ENCODE data around the gene EXOC6B.
A peak's percentile ranks its signal among the peaks of the same experiment; 100 is the strongest.

EXOC6B gene

DNA sequence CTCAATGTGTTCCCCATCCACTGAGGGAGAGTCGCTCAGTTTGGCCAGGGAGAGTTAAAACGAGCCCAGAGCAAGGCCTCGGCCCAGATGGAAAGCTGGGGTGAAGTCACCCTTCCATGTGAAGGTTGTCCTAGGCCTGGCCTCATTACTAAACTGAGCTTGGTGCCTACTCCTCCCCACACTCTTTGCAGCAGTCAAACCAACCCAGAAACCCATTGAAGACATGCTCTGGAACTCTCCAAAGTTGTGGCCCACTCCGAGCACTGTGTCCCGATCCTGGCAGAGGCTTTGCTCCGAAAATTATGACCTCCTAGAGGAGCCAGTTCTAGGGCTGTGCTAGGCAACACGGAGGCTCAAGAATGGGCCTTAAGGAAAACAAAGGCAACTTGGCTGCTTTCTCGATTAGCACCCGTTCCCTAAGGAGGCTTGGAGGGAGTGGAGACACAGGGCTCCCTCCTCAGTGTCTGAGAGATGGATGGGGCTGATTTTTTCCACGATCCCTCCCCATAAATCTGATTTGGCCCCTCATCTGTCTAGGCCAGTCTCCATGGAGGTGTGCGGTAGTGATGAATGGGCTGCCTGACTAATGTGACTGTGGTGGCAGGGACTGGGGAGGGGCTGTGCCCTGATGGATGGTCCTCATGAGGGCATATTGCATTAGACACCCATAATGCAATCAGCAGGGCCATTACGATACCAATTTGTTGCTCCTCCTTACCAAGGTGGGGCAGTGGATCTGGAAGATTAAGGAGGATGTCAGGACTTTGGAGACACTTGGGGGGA, 666.4 kb downstream of the EXOC6B start:
- DNase-seq (ENCODE audit: low spot score) = no peak

DNA sequence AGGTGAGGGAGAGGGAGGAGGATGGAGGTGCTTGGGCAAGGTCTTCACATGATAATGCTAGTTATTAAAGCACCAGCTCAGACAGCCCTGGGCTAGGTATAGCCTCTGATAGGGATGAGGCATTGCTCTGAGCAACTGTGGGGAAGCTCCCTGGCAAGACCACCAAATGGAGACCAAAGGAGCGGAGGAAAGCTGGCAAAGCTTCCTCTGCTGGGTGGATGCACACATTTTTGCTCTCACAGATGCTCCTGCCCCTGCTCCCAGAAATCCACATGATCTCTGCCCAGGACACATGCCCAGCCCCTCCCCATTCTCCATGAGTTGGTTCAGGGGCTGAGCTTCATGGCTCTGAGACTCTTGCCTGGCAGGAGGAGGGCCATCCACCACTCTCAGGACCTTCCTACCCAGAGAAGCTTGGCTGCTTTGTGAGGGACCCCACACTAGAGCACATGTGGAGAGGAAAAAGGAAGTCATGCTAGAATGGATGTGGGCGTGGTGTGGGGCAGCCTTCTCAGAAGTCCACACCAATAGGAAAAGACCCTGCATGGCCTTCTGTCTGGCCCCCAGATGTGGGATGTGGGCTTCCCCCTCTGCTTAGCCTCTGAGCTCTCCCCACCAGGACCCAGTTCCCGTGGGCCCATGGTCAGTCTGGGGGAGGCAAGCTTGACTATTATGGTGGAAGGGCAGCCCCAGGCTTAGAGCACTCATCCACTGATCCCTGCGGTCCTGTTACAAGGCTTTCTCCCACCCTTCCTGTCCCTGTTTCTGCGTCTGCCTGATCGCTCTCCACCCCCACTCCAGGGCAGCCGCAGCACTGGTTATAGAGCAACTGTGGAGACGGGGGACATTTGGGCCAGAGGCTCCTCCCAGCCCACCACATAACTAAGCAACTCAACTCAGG, 667.7 kb downstream of the EXOC6B start:
- DNase-seq (ENCODE audit: low spot score) = no peak

DNA sequence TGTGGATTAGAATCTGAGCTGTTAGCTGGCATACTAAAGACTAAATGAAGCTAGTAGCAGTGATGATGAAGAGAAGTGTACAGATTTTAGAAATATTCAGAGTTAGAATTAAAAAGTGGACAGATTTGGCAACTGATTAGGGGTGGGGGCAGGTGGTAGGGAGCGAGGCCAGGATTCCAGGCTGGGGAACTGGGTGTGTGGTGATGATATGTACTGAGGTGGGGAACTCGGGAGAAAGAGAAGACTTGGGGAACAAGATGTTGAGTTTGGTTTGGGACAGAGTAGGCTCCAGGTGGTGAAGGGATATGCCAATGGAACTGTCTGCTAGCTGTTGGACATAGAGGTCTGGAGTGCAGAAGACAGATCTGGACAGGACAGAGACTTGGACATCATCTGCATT, 669.0 kb downstream of the EXOC6B start:
- DNase-seq (ENCODE audit: low spot score) = no peak

DNA sequence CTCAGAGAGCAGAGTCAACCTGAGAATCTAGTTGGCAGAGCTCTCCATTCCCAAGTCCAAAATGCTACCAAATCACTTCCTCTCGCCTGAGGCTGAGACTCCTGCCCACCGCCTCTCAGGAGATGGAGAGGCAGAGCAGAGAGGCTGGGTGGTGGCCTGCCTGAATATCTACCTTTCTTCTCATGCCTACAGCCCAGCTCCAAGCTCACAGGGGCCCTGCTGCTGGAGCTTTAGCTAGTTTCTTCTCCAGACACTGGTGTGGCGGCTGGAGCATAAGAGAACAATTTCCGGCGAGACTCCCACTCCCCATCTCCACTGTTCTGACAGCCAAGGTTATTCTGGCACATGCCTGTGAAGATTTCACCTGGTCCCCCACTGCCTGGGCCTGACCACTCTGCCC, 670.1 kb downstream of the EXOC6B start:
- no peak for DNase-seq (ENCODE audit: low spot score)

DNA sequence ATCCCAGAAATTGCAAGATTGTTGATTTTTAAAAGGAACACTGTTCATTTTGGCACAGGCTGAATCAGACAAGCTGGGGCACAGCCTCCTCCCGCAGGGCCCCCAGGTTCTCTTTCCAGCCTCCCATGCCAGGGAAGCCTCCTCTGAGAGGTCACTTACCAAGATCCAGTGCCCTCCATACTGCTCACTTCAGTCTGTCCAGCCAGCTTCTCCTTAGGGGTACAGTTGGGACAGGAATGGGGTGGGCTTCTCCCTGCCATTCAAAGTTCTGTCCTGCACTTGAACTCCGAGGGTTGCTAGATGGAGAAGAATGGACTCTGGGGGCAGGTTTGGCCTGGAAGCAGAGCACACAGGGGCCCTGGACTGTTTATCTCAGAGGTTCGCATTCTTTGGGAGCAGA, 670.7 kb downstream of the EXOC6B start:
- no peak for DNase-seq (ENCODE audit: low spot score)

DNA sequence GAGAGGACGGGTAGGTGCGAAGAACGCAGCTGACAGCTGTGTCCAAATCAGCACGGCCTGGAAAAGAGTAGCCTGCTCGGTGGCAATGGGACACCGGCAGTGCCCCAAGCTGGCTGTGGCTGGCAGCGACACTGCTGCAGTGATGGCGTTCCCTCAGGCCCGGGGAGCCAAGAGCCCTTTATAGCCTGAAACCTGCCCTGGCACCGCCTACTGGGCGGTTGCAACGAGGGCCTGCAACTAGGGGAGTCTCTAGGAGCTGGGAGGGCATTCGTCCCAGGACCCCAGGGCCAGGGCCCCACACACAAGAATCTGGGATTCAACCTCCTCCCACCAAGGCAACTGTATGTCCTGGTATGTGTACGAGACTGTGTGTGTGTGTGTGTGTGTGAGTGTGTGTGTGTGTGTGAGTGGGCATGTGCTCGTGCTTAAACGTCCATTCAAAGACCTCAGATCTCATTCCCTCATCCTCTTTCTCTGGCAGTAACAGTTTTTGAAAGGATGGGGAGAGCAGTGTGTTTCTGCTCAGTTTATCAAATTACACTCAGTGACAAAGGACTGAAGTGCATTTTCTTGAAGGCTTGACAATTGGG, 671.4 kb downstream of the EXOC6B start:
- DNase-seq (ENCODE audit: low spot score) = no peak

DNA sequence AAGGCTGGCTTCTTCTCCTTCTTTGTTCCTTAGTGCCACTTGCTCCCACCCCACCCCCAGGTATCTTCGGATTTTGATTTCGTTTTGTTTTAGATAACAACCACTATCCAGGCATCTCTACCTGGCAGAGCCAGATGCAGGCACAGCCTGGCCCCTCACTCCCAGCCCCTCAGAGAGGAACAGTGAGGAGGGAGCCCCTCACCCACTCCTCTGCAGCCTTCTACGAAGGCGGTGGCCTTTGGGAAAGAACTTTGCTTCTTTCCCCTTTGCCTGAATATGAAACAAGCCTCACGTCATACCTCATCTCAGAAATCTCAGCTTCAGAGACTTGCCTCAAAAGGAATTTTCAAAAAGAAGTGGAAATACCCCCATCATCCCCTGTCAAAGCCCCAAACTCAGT, 671.9 kb downstream of the EXOC6B start:
- no peak for DNase-seq (ENCODE audit: low spot score)

DNA sequence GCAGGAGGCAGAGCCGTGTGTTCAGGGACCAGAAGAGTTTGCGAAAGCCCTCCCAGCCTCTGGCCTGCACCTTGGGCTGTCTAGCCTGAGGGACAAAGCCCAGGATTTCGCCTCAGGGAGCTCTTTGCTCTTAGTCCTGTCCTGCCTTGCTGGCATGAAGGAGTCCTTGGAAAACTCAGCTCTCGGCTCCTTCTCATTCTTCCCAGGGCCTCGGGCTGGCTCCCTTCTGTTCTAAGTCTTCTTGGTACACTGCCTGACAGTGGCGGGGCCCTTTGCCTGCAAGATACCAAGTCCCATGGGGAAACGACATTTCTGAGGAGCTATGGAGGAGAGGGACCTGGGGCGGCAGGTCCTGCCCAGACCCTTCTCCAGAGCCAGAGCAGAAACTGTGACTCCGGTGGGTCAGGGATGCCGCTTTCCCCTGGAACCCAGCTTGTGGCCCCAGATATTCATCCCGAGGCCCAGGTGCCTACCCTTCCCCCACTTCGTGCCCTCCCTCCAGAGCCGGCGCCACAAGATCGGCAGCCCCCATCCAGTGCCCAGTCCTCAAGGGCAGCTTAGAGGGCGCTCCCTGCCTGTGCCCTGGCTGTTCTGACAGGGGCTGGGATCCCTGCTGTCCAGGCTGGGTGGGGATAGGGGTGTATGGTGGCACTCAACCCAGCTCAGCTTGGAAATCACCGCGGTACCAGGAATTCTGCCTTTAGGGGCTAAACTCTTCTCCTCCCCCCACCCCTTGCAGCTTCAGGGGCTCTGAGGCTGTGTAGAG, 672.6 kb downstream of the EXOC6B start:
- no peak for DNase-seq (ENCODE audit: low spot score)

DNA sequence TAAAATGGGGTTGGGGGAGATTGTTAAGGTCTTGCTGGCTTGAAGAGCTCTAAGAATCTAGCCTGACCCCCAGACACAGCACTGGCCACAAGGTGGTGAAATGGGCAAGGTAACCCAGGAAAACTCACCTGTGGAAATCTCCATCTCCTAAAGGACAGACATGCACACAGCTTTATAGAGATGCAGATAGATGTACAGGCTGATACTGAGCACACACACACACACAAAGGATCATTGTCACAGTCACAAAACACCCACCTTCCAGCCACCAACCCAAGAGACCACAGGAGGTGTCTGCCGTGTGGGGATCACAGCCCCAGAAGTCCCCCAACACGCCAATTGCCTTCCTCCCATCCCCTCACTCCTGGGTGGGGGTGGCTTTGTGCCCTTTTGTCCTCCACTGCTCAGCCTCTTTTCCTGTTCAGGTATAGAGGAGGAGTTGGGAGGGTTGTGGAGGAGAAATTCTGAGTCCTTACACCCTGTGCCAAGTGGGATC, 674.9 kb downstream of the EXOC6B start:
- no peak for DNase-seq (ENCODE audit: low spot score)

DNA sequence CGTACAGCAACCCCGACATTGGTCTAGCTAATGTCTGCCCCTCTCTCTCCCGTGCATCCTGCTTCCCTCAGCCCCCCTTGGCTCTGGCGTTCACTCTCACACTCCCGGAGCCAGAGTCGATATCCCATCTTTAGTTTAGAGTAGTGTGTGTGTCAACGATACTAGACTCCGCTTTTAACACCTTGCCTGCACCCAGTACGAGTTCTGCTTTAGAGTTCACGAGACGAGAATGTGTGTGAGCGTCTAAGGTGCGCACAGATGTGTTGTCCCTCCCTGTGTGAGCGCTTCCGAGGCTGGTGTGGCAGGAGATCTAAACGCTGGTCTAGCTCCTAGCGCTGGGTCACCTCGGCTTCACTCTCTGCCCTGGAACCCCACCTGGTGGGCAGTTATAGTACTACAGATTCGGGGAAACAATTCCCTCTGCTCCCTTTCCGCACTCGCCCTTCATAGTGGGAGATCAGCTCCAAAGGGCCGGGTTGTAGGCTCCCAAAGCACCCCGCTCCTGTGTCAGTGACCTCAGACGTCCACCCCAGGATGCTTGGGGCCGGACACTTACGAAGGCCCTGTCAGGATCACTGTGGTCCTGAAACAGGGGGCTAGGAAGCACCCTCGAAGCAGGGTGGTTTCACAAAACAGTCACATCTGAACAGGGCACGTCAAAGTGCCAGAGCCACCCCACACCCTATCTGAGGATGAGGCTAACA, 675.5 kb downstream of the EXOC6B start:
- DNase-seq (ENCODE audit: low spot score) = peak; percentile 82

DNA sequence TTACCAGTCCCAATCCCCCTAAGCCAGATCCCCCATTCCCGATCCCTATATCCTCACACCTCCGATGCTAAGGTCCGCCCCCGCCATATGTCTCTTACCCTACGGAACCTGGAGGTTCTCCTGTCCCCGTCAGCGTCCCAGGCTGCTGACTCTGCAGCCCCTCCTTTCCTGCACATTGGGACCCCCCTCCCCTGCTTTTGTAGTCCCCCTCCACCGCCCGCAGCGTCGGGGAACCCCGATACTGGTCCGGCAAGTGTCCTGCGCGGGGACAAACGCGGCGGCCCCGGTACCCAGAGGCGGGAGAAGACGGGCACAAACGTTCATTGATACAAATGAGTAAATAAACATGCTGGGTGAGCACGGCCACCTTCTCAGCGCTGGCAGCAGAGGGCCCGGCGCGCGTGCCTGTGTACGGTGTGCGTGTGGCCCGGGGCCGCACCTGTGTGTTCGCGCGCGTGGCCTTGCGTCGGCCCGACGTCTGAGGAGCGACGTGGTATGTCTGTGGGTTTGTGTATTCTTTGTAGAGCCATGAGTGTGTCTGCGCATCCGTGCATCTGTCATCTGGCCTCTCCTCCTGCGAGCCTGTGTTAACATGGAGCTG, 676.2 kb downstream of the EXOC6B start:
- peak; percentile 18 for DNase-seq (ENCODE audit: low spot score)

DNA sequence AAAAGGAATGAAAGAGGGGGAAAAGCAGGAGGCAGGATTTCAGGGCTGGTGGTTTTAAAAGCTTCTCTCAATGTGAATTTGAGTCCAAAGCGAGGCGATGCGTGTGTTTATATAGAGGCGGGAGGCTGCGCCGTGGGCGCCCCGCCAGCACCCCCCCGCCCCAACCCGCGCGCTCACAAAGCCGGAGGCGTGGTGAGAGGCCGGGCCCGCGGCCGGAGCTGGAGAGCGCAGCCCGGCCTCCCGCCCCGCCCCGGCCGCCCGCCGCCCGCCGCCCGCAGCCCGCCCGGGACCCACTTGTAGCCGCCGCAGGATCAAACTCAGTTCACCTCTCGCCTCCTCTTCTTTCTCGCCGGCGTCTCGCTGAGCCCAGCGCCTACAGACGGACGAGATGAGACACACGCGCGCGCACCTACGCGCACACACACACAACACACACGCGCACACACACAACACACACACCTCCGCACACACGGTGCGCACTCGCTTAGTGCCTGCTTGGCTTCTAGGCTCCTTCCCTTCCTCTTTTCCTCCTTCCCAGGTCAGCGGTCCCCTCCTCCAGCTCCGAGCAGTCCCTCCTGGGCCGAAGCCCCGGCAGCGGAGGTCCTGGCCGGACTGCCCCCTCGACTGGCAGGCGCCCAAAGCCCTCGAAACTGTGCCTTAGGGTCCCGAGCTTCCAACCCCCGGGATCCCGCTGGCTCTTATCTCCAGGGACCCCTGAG, 676.8 kb downstream of the EXOC6B start:
- no peak for DNase-seq (ENCODE audit: low spot score)

DNA sequence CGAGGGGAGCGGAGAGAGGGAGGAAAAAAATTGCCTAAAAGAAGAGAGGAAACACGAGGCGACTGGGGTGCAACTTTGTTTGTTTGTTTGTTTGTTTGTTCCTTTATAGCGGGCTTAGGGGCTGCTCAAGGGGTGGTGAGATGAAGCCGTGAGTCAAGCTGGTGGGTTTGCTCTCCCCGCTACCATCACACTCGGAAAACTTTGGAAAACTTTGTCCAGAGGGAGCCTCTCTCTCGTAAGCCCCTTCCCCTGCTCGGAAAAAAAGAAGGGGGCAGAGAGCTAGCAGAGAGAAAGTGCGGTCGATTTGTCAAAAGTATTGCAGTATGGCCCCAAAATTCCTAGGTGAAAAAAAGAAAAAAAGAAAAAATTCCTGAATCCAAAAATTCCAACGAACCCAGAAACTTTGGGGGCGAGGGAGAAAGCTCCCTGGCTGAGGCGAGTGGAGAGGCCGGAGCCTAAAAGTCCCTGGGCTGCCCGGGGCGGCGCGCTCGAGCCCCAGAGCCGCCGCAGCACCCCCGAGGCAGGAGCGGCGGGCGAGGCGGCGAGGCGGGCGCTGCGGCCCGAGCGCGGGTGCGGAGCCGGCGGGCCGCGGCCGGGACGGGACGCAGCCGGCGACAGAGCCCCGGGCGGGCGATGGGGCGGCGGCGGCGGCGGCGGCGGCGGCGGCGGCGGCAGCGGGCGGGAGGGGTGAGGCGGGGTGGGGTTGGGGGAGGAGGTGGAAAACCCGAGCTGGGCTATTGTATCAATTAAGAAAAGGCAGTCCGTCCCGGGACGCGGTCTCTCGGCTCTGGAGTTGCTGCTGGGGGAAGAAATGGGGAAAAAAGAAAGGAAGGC, 677.6 kb downstream of the EXOC6B start:
- no peak for DNase-seq (ENCODE audit: low spot score)

DNA sequence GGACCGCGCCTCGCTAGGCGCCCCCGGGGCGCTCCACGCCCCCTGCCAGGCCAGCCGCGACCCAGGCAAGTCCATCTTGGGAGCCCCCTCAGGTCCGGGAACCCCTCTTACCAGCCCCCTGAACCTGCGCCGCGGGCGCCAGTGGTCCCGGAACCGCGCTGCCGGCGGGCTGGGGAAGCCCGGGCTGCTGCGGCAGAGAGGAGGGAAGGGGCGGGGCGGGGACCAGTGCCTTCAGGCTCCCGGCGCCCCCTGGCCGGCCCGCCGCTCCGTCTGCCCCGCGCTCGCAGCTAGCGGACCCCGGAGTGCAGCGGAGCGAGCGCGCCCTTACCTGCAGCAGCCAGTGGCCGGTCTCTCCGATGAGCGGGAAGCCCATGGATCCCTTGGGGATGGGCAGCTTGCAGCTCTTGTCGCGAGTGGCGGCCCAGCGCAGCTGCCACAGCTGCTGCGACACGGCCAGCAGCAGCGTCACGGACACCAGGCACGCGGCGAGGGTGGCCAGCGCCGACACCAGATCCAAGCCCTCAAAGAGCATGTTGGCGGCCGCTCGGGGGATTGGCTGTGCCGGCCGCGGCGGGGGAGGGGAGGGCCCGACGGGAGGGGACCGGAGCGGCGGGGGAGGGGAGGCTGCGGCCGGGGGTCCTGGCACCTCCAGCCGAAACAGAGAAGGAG, 678.4 kb downstream of the EXOC6B start, which contains the start of gene CYP26B1:
Gene CYP26B1 (minus strand): TSS at position 560 of the 669 bp plus-strand sequence. CDS start 28 bp downstream, at position 532.
- no peak for DNase-seq (ENCODE audit: low spot score)

DNA sequence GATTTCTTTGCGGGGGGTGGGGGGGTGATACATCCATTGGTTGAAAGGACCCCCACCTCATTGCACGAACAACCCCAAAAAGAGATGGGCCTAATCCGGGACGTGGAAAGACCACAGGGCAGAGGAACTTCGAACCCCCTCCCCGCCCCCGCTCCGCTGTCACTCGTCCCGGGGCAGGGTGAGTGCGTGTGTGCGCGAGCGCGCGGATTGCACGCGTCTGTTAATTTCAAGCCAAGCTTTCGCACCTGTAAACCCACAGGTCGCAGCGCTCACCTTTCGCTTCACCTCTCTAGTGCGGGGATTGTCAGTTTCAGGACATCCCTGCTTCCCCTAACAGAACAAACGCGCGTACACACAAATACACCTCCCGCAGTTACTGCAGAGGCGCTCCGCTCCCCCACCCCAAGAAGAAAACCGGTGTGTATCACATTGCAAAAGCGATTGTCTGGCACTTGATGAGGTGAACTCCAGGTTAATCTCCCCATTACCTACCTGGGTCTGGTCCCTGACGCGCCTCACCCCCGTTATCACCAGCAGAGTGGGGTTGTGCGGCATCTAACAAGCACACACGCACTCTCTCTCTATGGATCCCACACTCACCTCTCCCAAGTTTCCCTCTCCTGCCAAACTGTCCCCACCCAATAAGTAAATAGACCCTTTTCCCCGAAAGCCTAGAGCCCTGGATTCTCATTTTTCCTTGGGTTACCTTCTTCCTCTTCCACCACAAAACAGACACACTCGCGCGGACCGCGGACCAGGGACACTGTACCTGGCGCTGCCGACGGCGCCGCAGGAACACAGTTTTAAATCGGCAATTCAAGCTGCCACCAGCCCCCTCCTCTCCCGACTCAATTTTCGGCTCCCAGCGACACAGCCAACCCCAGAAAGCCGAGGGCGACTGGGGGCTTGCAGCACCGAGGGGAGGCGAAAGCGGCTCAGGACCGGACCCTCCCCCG, 679.2 kb downstream of the EXOC6B start:
- no peak for DNase-seq (ENCODE audit: low spot score)

DNA sequence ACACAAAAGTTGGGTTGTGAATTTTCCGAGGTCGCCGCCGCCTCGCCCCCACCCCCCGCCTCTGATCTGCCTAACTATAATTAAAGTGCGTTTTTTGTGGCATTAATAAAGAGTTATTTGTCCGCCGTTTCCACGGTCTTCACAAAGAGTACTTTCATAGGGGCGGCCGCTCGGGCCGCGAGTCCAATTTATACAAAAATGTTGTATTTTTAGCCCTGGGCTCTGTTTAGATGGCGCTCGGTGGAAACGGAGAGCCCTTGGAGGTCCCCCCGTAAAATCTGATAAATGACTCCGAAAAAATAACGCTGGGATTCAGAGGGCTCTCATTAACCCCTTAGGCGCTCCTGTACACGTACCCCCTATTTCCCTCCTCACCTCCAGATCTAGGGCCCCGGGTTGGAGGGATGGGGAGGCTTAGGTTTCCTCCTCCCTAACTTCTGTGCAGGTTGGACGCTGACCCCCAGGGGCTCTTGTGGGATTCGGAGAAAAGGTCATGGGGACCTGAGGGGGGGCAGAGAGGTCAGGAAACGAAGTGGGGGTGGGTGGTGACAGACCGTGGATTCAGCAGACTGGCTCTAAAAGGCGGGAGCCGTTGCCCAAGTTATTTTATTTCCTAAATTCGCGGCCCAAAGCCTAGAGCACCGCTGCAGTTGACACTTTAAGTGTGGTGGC, 680.0 kb downstream of the EXOC6B start:
- DNase-seq (ENCODE audit: low spot score) = no peak

DNA sequence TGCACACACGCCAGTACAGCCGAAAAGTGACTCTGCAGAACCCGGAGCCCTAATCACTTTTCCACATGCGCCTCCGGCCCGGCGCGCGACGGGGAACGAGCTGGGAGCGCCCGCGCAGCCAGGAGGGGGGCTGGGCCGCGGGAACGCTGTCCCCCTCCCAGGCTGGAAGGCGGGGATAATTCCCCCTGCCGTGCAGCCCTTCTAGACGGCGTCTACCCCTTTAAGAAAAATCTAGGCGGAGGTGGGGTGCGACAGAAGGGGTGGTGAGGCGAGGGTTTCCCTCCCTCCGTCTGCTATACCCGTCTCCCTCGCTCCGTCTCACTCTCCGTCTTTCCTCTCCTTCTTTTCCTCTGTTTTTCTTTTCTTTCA, 680.6 kb downstream of the EXOC6B start:
- no peak for DNase-seq (ENCODE audit: low spot score)
